ENCODE data around the gene C13orf46. TPM values are rescaled to one million over a fixed set of nuclear protein-coding genes. Genes with fewer than 3 reads are reported as not detected.
"Not testable (repeated sequence)": the region's sequence is repeated elsewhere in the genome, so short reads cannot be mapped to it uniquely, and the experiment has no call there.

Gene C13orf46
- total RNA-seq, 1 donor from 2014 or later = 4.1 TPM

GRCh38 chr13:113926951-113927660 is 46.8 kb downstream of the C13orf46 start:
- intact Hi-C loops (cut with micrococcal nuclease) = no loop called here

DNA sequence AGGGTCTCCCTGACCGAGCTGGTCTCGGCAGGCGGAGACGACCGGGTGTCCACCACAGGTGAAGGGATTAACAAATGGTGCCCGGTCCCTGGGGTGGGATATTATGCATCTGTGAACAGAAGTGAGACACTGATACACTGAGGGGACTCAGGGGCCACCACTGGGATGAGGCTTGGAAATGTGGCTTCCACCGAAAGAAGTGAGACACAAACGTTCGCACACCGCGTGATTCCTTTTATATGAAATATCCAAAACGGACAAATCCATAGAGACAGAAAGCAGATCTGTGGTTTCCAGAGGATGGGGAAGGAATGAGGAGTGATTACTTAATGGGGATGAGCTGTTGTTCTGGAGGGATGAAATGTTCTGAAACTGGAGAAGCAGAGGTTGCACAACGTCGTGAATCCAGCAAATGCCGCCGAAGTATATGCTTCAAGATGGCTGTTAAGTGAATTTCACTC is 47.5 kb downstream of the C13orf46 start:
- intact Hi-C loops (cut with micrococcal nuclease) = no loop called here

- intact Hi-C loops (cut with micrococcal nuclease) = no loop called here
Measured at GRCh38 chr13:113924184-113924901, 49.5 kb downstream of the C13orf46 start.

- intact Hi-C loops (cut with micrococcal nuclease) = no loop called here
Measured at GRCh38 chr13:113923376-113924063, 50.4 kb downstream of the C13orf46 start.

GRCh38 chr13:113922412-113923118 is 51.3 kb downstream of the C13orf46 start:
- intact Hi-C loops (cut with micrococcal nuclease) = no loop called here

DNA sequence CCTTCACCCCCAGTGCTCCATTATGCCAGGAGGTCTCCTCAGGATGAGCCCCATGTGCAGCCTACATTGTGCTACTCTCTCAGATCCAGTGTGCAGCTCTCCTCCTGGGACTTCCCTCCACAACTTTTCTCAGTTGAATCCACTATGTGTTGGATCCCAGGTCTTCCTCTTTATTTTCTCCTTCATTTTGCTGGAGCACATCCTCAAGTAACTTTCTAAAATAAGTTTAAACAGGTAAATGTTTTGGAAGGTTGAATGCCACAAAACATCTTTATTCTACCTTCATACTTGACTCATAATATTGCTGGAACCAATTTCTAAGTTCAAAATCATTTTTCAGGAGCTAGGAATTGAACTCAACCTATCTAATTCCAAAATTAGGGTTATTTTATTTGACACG is 52.1 kb downstream of the C13orf46 start:
- intact Hi-C loops (cut with micrococcal nuclease) = no loop called here

DNA sequence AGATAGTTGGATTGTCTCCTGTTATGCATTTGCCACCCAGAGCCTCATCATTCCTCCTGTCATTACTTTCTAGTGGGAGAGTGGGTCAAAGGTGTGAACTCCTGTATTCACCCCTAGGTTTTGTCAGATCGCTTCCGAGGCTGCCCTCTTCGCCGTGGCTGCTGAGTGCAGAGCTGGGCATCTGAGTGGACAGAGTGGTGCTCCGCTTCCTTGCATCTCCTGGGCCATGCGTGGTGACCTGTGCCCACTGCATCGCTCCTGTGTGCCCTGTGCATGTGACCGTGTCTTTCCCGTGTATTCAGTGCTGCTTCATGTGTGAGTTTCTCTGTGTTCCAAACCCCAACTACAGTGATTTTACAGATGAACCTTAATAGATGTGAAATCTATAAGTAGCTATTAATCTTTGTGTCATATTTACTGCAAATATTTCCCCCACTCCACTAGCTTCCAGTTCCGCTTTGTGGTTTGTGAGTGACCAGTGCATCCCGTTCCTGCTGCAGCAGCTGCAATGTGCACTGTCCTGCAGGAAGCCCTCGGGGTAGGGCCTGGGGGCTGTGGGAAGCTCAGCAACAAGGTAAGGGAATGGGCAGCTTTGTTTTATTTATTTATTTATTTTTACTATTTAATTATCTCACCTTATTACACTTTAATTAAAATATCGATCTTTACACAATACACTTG is 53.1 kb downstream of the C13orf46 start:
- intact Hi-C loops (cut with micrococcal nuclease) = no loop called here

GRCh38 chr13:113919761-113920559 is 53.9 kb downstream of the C13orf46 start:
- intact Hi-C loops (cut with micrococcal nuclease) = no loop called here

GRCh38 chr13:113918981-113919701 is 54.7 kb downstream of the C13orf46 start:
- intact Hi-C loops (cut with micrococcal nuclease) = no loop called here

GRCh38 chr13:113918580-113918979 is 55.3 kb downstream of the C13orf46 start:
- intact Hi-C loops (cut with micrococcal nuclease) = no loop called here

DNA sequence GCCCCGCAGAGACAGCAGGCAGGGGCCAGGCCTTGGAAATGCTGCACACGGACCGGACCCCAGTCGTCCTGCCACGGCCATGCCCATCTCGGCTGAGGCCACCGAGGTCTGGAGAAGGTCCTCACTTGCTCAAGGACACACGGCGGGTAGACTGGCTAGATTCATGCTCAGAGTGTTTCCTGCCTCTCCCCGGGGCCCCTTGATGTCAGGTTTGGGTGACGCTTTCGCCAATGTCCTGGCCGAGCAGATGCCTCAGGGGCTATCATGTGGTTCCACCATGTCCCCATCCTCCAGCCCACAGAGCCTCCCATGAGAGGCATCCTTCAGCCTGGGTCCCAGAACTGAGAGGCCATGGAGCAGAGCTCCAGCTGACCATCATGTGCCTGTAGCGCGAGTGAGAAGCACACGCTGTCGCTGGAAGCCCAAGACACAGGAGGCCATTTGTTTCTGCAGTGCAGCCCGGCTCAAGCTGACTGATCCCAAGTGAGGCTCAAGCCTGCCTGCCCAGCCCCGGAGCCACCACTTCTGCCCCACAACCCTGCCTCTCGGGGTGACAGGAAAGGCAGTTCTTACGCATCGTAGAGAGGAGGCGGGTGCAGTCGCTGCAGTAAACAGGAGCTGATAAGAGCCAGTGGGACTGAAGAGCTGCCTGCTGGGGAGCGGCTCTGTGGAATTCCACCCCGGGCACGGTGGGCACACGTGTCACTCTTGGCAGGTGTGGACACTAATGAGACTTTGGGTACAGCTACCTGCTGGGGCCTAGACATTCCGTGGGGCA is 56.1 kb downstream of the C13orf46 start:
- intact Hi-C loops (cut with micrococcal nuclease) = no loop called here

GRCh38 chr13:113917096-113917495 is 56.8 kb downstream of the C13orf46 start:
- intact Hi-C loops (cut with micrococcal nuclease) = no loop called here

- intact Hi-C loops (cut with micrococcal nuclease) = no loop called here
Measured at GRCh38 chr13:113916330-113916815, 57.5 kb downstream of the C13orf46 start.

DNA sequence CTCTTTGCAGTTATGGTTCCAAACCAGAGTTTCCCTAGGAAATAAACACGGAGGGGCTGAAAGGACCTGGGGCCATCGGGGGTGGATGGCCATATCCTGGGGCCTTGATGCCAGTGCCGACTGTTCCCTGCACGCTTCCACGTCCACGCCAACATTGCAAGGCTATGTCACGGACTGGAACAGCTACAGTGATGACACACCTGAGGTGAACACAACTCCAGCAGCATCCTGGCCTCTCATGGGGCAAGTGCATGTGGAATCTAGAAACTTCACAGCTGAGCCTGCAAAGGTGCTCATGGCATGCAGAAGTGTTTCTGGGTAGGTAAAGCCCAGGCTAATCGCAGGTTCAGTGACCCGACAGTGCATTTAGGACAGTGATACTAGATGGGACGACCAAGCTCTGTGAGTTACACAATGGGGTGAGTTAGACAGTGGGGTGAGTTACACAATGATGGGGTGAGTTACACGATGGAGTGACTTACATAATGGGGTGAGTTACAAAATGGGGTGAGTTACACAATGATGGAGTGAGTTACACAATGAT is 58.0 kb downstream of the C13orf46 start:
- intact Hi-C loops (cut with micrococcal nuclease) = no loop called here

- intact Hi-C loops (cut with micrococcal nuclease) = no loop called here
Measured at GRCh38 chr13:113915012-113915763, 58.7 kb downstream of the C13orf46 start.

GRCh38 chr13:113914333-113915011 is 59.4 kb downstream of the C13orf46 start:
- intact Hi-C loops (cut with micrococcal nuclease) = no loop called here

DNA sequence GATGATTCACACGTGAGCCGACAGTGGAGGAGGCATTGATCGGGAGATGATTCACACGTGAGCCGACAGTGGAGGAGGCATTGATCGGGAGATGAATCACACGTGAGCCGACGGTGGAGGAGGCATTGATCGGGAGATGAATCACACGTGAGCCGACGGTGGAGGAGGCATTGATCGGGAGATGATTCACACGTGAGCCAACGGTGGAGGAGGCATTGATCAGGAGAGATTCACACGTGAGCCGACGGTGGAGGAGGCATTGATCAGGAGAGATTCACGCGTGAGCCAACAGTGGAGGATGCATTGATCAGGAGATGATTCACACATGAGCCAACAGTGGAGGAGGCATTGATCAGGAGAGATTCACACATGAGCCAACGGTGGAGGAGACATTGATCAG is 60.0 kb downstream of the C13orf46 start:
- intact Hi-C loops (cut with micrococcal nuclease) = not testable (repeated sequence)
